ENCODE data around the gene SH2D4B.

The SH2D4B gene

DNA sequence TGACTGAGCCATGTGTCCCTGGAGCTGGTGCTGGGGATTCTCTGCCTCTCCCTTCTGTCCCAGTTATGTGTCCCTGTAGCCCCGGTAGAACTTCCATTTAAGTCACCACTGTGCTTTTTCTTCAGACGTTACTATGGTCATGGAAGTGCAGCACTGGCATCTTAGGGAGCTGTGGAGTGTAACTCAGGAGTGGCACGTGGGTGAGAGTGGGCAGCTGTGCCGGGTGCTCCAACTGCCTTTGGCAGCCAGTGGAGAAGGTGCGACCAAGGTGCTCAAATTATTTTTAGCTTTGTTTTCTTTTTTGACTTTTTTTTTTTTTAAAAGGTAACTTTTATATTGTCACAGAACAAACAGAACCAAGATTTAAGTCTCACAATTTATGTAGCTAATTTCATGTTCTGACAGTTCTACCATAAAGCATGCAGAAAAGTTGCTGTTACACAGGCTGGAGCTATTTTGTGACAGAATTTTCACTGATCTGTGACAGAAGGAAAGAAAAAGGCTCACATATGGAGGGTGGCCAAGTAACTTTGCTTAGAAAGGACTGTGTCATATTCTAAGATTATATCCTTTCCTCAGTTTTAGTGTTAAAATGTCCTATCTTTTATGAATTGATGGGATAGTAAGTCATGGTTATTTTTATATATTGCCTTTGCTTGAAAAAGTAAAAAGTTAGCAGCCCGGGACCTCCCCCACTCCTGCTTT is 73.9 kb downstream of the SH2D4B start:
- TF ChIP-seq, protein P1, sequence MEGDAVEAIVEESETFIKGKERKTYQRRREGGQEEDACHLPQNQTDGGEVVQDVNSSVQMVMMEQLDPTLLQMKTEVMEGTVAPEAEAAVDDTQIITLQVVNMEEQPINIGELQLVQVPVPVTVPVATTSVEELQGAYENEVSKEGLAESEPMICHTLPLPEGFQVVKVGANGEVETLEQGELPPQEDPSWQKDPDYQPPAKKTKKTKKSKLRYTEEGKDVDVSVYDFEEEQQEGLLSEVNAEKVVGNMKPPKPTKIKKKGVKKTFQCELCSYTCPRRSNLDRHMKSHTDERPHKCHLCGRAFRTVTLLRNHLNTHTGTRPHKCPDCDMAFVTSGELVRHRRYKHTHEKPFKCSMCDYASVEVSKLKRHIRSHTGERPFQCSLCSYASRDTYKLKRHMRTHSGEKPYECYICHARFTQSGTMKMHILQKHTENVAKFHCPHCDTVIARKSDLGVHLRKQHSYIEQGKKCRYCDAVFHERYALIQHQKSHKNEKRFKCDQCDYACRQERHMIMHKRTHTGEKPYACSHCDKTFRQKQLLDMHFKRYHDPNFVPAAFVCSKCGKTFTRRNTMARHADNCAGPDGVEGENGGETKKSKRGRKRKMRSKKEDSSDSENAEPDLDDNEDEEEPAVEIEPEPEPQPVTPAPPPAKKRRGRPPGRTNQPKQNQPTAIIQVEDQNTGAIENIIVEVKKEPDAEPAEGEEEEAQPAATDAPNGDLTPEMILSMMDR (IDR thresholded peaks at IDR 0.05) = no peak

DNA sequence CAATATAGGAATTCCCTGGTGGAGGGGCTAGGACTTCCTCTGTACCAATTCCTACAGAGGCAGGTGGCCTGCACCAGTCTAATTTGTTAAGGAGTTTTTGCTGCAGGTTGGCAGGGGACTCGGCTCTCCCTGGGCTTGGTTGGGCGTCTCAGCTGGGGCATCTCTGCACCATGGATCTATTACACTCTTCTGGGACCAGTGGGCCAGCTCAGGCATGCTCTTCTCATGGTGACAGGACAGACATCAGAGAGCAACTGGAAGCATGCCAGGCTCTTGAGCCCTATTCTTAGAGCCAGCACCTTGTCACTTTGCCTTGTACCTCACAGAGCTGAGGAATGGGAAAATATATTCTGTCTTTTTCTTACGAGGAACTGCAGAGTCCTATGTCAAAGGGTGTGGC is 74.6 kb downstream of the SH2D4B start:
- TF ChIP-seq, protein P1 (IDR thresholded peaks at IDR 0.05) = no peak

DNA sequence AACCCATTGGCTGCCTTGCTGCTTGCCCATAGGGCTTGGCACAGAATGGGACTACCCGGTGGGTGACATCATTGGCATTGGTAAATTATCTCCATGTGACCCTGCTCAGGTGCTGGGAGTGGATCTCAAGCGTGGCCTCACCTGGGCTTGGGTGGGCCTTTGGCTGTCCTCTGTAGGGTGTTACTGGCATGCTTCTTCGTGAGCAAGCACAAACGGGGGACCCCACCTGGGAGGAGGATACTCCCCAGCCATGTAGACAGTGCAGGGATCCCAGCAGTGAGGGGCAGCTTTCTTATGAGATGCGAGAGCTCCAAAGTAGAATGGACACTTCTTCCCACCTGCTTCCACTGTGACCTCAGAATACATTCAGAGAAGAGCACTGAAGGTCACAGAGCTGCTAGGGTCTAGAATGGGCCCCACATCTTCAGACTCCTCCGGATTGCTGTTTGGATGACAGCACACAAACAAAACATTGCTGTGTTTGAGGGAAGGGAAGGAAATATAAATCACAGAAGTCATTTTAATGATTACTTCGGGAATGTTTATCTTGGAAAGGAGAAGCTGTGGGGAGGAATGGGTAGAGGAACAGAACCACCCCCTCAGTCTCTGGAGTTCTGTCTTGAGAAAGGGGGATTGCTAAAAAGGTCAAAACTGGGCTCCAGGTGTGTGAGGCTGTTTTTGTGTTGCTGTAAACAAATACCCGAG is 75.9 kb downstream of the SH2D4B start:
- TF ChIP-seq, protein P1 (IDR thresholded peaks at IDR 0.05) = no peak

DNA sequence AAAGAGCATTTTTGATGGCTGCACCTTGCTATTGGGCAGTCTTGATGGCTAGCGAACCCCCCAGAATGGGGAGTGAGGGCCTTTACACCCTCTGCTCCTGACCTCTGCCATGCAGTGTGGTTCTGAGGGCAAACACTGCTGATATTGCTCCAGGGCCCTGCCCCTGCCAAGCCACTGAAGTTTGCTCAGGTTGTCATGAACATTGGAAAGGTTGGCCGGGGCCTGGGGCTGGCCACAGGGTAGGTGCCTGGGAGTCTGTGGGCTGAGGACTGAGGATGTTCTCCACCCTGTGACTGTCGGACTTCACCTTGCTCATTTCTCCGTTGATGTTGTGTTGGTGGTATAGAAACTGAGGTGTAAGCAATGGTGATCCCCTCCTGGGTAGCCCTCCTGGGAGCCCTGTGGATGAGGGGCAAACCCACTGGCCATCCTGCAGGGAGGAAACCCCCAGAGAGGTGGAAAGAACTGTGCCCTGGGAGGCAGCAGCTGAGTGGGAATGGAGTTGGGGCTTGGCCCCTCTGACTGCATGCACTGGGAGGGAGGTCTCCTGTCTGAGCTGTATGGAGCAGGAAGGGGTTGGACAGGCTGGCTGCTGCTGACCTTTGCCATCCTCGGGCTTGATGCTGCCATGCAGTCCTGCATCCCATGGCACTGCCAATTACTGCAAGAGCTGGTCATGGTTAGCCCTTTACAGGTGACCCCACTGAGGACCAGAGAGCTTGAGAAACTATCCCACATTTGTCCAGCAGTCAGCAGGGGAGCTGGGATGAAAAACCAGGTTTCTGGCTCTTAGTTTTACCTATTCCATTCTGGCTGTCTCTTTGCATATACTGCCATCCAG is 77.1 kb downstream of the SH2D4B start:
- TF ChIP-seq, protein P1 (IDR thresholded peaks at IDR 0.05) = no peak

DNA sequence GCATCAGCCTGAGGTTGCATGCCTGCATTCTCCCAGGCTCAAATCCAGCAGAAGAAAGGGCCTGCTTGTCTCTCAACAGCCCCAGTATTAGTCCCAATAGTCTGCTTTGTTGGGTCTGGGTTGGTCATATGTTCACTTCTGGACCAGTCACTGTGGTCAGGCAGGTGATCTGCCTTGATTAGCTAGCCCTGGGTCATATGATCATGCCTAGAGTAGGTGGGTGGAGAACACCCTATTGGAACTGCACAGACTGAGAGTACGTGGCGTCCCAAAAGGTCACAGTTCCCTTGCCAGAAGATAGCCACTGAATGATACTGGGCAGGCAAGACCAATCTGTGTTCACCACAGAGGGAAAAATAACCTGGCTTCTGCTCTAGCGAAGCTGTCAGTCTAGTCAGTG is 80.1 kb downstream of the SH2D4B start:
- TF ChIP-seq, protein P1 (IDR thresholded peaks at IDR 0.05) = no peak

DNA sequence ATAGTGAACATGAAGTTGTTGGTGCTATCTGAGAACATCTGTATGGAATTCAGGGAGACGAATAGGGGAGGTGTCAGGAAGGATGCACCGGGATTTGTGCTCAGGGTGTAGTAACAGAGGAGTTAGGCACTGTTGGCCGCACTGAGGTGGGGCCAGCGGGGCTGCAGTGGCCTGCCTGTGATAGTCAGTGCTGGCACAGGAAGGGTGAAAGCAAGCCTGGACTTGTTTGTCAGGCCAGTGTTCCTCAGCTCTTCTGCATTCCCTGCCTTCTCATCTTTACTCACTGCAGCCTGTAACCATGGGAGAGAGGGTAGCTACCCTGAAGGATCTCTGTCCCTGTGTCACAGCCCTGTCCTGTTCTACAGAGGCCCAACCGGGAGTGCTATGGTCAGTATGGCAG is 81.3 kb downstream of the SH2D4B start:
- TF ChIP-seq, protein P1 (IDR thresholded peaks at IDR 0.05) = no peak

DNA sequence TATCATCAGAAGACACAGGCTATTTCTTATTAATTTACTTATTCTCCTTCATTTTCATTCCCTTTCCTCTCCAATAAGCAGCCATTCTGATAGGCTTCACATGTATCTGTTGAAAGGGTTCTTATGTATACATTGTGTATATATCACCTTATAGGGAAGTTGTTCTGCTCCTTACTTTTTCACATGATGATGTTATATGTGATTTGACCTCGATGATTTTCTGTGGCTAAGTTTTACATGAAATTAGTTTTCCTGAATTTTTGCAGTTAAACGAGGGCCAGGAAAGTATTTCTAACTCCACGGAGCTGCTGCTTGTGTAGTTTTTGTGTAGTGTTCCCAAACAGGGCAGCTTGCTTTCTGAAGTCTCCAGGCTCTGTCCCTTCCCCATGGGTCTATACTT is 84.5 kb downstream of the SH2D4B start:
- TF ChIP-seq, protein P1 (IDR thresholded peaks at IDR 0.05) = no peak
